GM12891 (cell line): Measurements from ENCODE around the gene MVD.

Experiments
- DNase-seq: peaks from one replicate; pipeline ENCODE4 v3.0.0; 2011; ENCODE audit warnings: low spot score; ENCODE audit not compliant: insufficient read length
- FAIRE-seq: peaks from 2 replicates; lab custom pipeline; 2011; peaks lifted over from hg19 to GRCh38; lab: Jason Lieb, UNC
- PAX5 ChIP-seq: IDR thresholded peaks from 2 replicates; pipeline ENCODE4 v1.6.1; 2011; ENCODE audit warnings: low read length, moderate library complexity, mild to moderate bottlenecking; ENCODE audit not compliant: insufficient read depth, severe bottlenecking
- POLR2A ChIP-seq: IDR thresholded peaks from 2 replicates; pipeline ENCODE4 v1.6.1; 2011; ENCODE audit warnings: low read depth, low read length, control low read depth
- POLR2AphosphoS5 ChIP-seq: IDR thresholded peaks from 2 replicates; pipeline ENCODE4 v1.6.1; 2011; ENCODE audit warnings: low read depth, low read length, control low read depth
- POU2F2 ChIP-seq: IDR thresholded peaks from 2 replicates; pipeline ENCODE4 v1.6.1; 2011; ENCODE audit warnings: low read depth, mild to moderate bottlenecking, control low read depth, low read length, moderate library complexity
- SPI1 ChIP-seq: IDR thresholded peaks from 2 replicates; pipeline ENCODE4 v1.6.1; 2011; ENCODE audit warnings: low read depth, low read length, control low read depth
- TAF1 ChIP-seq: IDR thresholded peaks from 2 replicates; pipeline ENCODE4 v1.6.1; 2011; ENCODE audit warnings: low read depth, low read length, control low read depth

The MVD gene

GRCh38 chr16:88628512-88628974 is 34.3 kb downstream of the MVD start:
- no peak for DNase-seq
- TF ChIP-seq POLR2A = no peak
- no peak for TF ChIP-seq TAF1
- no peak for TF ChIP-seq SPI1
- TF ChIP-seq PAX5 = no peak
- TF ChIP-seq POU2F2 = no peak
- TF ChIP-seq POLR2AphosphoS5 = no peak
- no peak for FAIRE-seq

GRCh38 chr16:88627531-88628411 is 35.1 kb downstream of the MVD start:
- FAIRE-seq (no peak), DNase-seq (no peak)
- TF ChIP-seq POLR2A = no peak
- no peak for TF ChIP-seq PAX5
- no peak for TF ChIP-seq TAF1
- TF ChIP-seq POLR2AphosphoS5 = no peak
- no peak for TF ChIP-seq SPI1
- no peak for TF ChIP-seq POU2F2

DNA sequence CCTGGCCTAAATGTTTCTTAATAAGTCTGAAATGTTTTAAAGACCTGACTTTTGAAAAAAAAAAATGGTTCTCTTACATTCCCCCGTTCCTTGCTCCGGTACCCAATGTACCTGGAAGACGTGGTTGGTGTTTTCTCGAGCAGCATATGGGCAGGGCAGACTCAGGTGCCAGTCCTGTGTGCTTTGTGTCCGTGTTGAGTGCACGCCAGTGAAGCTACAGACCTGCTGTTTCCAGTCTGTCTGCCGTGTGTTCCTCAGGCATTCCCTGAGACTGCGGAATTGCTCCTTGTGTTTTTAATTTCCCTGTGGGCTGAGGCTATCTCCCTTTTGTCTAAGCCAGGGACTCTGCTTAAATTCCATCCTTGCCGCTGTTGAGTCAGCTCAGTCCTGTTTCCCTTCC is 36.2 kb downstream of the MVD start:
- FAIRE-seq (no peak), DNase-seq (no peak)
- TF ChIP-seq POLR2A (no peak), PAX5 (no peak), POU2F2 (no peak), POLR2AphosphoS5 (no peak), SPI1 (no peak), TAF1 (no peak)

DNA sequence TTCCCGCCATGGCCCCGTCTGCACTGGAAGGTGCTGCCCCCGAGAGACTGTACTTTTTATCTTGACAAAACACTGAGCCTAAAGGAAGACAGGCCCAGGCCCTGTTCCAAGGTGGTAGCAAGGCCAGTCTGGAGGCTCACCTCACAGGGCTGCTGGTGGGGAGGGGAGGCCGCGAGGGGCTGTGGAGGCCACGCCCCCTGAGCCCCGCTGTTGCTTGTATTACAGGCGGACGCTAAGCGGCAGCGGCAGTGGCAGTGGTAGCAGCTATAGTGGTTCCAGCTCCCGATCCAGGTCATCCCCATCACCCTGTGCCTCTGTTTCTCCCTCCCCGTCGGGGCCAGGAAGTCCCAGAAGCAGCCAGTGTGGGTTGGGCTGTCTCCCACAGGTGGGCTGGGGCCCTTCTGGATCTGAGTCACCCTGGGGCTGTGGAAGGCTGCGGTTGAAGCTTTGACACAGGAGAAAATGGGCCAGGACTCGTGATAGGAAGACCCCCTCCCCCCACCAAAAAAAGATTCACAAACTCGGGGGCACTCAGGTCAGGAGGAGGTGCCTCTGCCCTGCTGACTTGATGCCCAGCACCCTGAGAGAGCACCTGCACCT is 37.8 kb downstream of the MVD start:
- TF ChIP-seq POLR2AphosphoS5 = no peak
- TF ChIP-seq POLR2A = no peak
- TF ChIP-seq POU2F2 = no peak
- no peak for TF ChIP-seq TAF1
- no peak for TF ChIP-seq PAX5
- no peak for TF ChIP-seq SPI1
- no peak for DNase-seq
- no peak for FAIRE-seq

DNA sequence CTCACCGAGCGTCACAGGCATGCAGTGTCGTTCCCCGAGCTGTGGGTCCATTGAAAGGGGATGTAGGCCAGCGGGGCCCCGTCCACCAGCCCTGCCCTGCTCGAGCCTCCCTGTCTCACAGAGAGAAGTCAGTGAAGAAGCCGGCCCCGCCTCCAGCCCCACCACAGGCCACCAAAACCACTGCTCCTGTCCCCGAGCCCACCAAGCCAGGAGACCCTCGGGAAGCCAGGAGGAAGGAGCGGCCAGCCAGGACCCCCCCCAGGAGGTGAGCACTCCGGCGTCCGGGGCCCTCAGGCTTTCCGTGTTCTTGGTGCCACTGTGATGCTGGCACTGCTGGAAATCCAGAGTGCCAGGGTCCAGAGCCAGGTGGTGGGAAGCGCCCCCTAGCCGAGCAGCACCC is 38.4 kb downstream of the MVD start:
- TF ChIP-seq POLR2AphosphoS5 = no peak
- TF ChIP-seq POLR2A = no peak
- TF ChIP-seq TAF1 = no peak
- no peak for TF ChIP-seq SPI1
- no peak for TF ChIP-seq PAX5
- no peak for TF ChIP-seq POU2F2
- DNase-seq (no peak), FAIRE-seq (no peak)

GRCh38 chr16:88623858-88624257 is 39.0 kb downstream of the MVD start:
- TF ChIP-seq POLR2A (no peak), PAX5 (no peak), POU2F2 (no peak), TAF1 (no peak), POLR2AphosphoS5 (no peak), SPI1 (no peak)
- FAIRE-seq = no peak

DNA sequence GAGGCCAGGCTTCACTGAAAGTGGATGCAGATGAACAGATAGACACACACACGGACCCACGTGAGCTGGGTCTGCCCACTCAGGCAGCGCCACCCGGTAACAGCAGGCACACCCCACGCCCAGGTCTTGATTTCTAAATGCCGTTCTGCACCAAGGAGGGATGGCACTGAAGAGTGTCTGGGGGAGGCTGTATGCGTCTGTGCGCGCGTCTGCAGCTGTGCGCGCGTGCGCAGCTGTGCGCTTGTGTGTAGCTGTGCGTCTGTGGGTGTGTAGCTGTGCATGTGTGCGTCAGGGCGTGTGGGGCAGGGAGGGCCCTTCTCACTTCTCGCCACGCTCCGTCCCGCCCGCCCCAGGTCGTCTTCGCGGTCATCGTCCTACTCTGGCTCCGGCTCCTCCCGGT is 40.0 kb downstream of the MVD start:
- DNase-seq (no peak), FAIRE-seq (no peak)
- TF ChIP-seq PAX5 (no peak), POLR2AphosphoS5 (no peak), SPI1 (no peak), POU2F2 (no peak), POLR2A (no peak), TAF1 (no peak)

More at GRCh38 chr16:88623858-88624257, 39.0 kb downstream of the MVD start:
- no peak for DNase-seq

DNA sequence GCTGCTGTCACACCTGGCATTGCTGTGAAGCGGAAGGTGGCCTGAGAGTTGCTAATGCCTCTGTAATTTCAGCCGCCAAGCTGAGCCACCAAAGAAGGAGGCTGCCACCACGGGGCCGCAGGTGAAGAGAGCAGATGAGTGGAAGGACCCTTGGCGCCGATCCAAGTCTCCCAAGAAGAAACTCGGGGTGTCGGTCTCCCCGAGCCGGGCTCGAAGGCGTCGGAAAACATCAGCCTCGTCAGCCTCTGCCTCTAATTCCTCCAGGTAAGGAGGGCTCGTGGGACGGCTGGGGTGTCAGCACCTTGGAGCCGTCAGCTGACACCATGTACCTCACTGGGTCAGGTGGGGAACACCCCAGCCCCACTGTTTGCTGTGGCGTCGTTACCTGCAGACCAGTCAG is 40.8 kb downstream of the MVD start:
- TF ChIP-seq POLR2A (no peak), POU2F2 (no peak), TAF1 (no peak), SPI1 (no peak), PAX5 (no peak), POLR2AphosphoS5 (no peak)
- no peak for DNase-seq
- no peak for FAIRE-seq

GRCh38 chr16:88619859-88620815 is 42.8 kb downstream of the MVD start:
- no peak for DNase-seq
- FAIRE-seq = no peak
- TF ChIP-seq PAX5 = no peak
- TF ChIP-seq SPI1 = no peak
- TF ChIP-seq POU2F2 = no peak
- TF ChIP-seq TAF1 = no peak
- no peak for TF ChIP-seq POLR2A
- TF ChIP-seq POLR2AphosphoS5 = no peak
